Right lobe of liver (tissue), 4 donors: ENCODE measurements around the gene SHROOM2.

Source experiments
- CTCF ChIP-seq, 4 donors: fragments of 200-600 bp in 3 of 4; fragments of 450-650 bp in 1 of 4; IDR thresholded peaks; one replicate each; pipeline versions ENCODE4 v1.5.1 to v1.8.0; 2016 to 2022; ENCODE audit warnings: antibody characterized with exemption in 4 of 4, mild to moderate bottlenecking in 2 of 4
- POLR2A ChIP-seq: fragments of 450-650 bp; IDR thresholded peaks from one replicate; pipeline ENCODE4 v1.6.1; 2017; ENCODE audit warnings: antibody characterized with exemption, mild to moderate bottlenecking
- donor health status: DM: no; HTN: no; CAD: no.
- donor health status: DM: no; HTN: no; CAD: no.
- donor health status: DM: no; HTN: yes; CAD: no.

- TF ChIP-seq CTCF (IDR thresholded peaks at IDR 0.05) (no peak), POLR2A (no peak)
Measured at GRCh38 chrX:9824554-9824953, 38.3 kb downstream of the SHROOM2 start.
